BJ (cell line): ENCODE results near the gene FERMT1. TPM values are rescaled to one million over a fixed set of nuclear protein-coding genes. Genes with fewer than 3 reads are reported as not detected.
A peak's percentile ranks its signal among the peaks of the same experiment; 100 is the strongest.

ENCODE experiments used
- CTCF ChIA-PET: fragments of 350-600 bp; formaldehyde crosslinking; extraction: SDS; loops from one replicate; lab custom pipeline; 2021; ENCODE audit warnings: antibody characterized with exemption, inconsistent platforms; lab: Yijun Ruan, JAX
- POLR2A ChIA-PET: fragments of 300-600 bp; sonication (Branson Sonifier 250); formaldehyde crosslinking; extraction: SDS; loops from one replicate; lab custom pipeline; 2021; ENCODE audit warnings: antibody characterized with exemption; lab: Charles Lee
- DNase-seq: peaks from one replicate; pipeline ENCODE4 v3.0.0-alpha.2; 2011; ENCODE audit warnings: low read depth
- H3K27me3 ChIP-seq: 2 replicates; pipeline ENCODE4 v1.6.0; 2011; ENCODE audit warnings: low read length; ENCODE audit not compliant: control insufficient read depth, insufficient read depth
- H3K36me3 ChIP-seq: 2 replicates; pipeline ENCODE4 v1.5.1; 2011; ENCODE audit warnings: low read length; ENCODE audit not compliant: control insufficient read depth, insufficient read depth
- H3K4me3 ChIP-seq: 2 replicates; pipeline ENCODE4 v1.5.1; 2011; ENCODE audit warnings: low read depth, mild to moderate bottlenecking, control low read depth, low read length
- CTCF ChIP-seq: IDR thresholded peaks from 2 replicates; pipeline ENCODE4 v1.5.1; 2011; ENCODE audit warnings: low read depth, mild to moderate bottlenecking, control low read depth, inconsistent platforms, low read length, moderate library complexity; ENCODE audit not compliant: insufficient read depth
- polyA plus RNA-seq: library from polyadenylated mRNA; depleted of rRNA; stranded (reverse); fragments of >200 nt; gene quantifications from 2 replicates; pipeline ENCODE4 v1.2.3, GENCODE V29; 2011

Gene FERMT1
- polyA plus RNA-seq, 1 experiment, result 1.1 TPM

GRCh38 chr20:6053064-6053775, 69.6 kb downstream of the FERMT1 start:
- H3K4me3 ChIP-seq, result no peak overlapping the region
- H3K36me3 ChIP-seq, result no peaks in the 10 kb centered on the region
- no peak for TF ChIP-seq CTCF
- peaks cover 2% of the 10 kb centered on the region; the same call in 1 of the 2 replicates for H3K27me3 ChIP-seq
- CTCF ChIA-PET, result interaction anchor here (1.2 to 1.7 kb wide), 3 partner anchors 14 to 23 kb away, joined by 3 to 5 read pairs (median 4); no protein-coding TSS in a partner anchor
- POLR2A ChIA-PET, result no interaction called here
- DNase-seq, result no peak

- no peaks in the 10 kb centered on the region for H3K36me3 ChIP-seq
- CTCF ChIA-PET, result interaction anchor here (0.6 kb wide), 1 partner anchor 39 kb away, joined by 3 read pairs; no protein-coding TSS in a partner anchor
- no peak overlapping the region for H3K4me3 ChIP-seq
- H3K27me3 ChIP-seq, result peaks cover 2% of the 10 kb centered on the region; the same call in 1 of the 2 replicates
- peak; percentile 11 for DNase-seq
- no peak for TF ChIP-seq CTCF
- POLR2A ChIA-PET, result no interaction called here
These were observed 71.3 kb downstream of the FERMT1 start for GRCh38 chr20:6051505-6051904.

DNA sequence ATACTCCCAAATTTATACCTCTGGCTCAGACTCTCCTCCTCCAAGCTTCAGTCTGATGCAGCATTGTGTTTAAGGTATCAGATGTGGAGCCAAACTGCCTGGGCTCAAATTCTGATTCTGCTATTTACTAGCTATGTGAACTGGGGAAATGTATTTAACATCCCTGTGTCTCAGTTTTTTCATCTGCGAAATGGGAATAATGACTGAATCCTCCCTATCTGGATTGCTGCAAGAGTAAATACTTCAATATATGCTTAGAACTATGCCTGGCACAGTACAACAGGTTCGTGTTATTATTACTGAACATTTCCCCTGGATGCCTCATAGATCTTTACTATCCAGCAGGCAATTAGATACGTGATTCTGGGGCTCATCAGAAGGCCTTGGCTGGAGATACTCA, 74.4 kb downstream of the FERMT1 start:
- no peak for DNase-seq
- no peaks in the 10 kb centered on the region for H3K36me3 ChIP-seq
- no peak overlapping the region for H3K4me3 ChIP-seq
- TF ChIP-seq CTCF, result no peak
- POLR2A ChIA-PET, result no interaction called here
- CTCF ChIA-PET, result no interaction called here
- H3K27me3 ChIP-seq, result peaks cover 2% of the 10 kb centered on the region; the same call in 1 of the 2 replicates

- no peak for TF ChIP-seq CTCF
- no peak for DNase-seq
- ChIA-PET CTCF (no interaction called here), POLR2A (no interaction called here)
- Histone ChIP-seq H3K27me3 (no peaks in the 10 kb centered on the region), H3K4me3 (no peak overlapping the region), H3K36me3 (peaks cover 7% of the 10 kb centered on the region)
These were observed 76.4 kb downstream of the FERMT1 start for GRCh38 chr20:6046432-6046831.

- Histone ChIP-seq H3K27me3 (no peaks in the 10 kb centered on the region), H3K36me3 (peaks cover 12% of the 10 kb centered on the region), H3K4me3 (no peak overlapping the region)
- POLR2A ChIA-PET, result no interaction called here
- DNase-seq, result no peak
- TF ChIP-seq CTCF, result no peak
- CTCF ChIA-PET, result no interaction called here
These were observed 77.3 kb downstream of the FERMT1 start for GRCh38 chr20:6045566-6045965.
